ENCODE data around the gene SOX5. TPM values are rescaled to one million over a fixed set of nuclear protein-coding genes. Genes with fewer than 3 reads are reported as not detected.
A peak's percentile ranks its signal among the peaks of the same experiment; 100 is the strongest.

SOX5 gene
- total and polyA plus RNA-seq, 2 of the 8 experiments (the other 6 are each of a cell fraction or from before 2014, with no cell fraction given), result 2.2 to 2.6 TPM

DNA sequence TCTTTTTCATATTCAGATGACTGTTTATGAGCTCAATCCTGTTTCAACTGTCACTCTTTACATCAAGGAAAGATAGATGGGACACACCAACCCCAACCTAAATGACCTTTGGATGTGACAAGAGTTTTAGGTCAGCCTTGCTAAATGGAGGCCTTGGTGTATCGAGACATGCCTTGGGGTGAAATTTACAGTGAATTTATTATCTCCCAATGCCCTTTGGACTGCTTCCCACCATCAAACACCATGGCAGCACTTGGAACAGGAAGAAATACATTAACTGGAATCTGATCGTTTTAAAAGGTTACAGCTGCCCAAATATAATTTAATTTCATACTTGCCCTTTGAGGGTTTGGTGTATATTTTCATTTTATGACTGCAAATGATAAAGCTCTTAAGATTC lies 327.6 kb downstream of the SOX5 start:
- CTCF ChIA-PET (ENCODE audit: partially characterized antibody), result interaction anchor here (1.1 kb wide), 1 partner anchor 25 kb away, joined by 3 read pairs; no protein-coding TSS in a partner anchor
- Histone ChIP-seq H3K27me3 (replicated peaks in 1 of 4; ENCODE audit: control insufficient read depth in 3 of 4, extremely low read depth in 1 of 4, insufficient read depth in 3 of 4, low read length in 3 of 4) (no peaks in the 10 kb centered on the region), H3K14ac (ENCODE audit: insufficient read length) (no peak overlapping the region), H3K4me3 (ENCODE audit: extremely low read depth in 1 of 4, insufficient read depth in 2 of 4, low read depth in 3 of 4, low read length in 4 of 4) (no peak overlapping the region), H4K8ac (ENCODE audit: extremely low read depth, insufficient read depth, low read length) (no peak overlapping the region), H3K4me1 (replicated peaks in 1 of 4; ENCODE audit: control insufficient read depth in 3 of 4, insufficient read depth in 4 of 4, low read length in 3 of 4) (peaks cover 0 to 3% (median 0%) of the 10 kb centered on the region in 4 experiments; a peak in 1 of 7 replicates), H3K56ac (replicated peaks; ENCODE audit: insufficient read length, low read depth, low read length) (no peak overlapping the region), H4K91ac (replicated peaks; ENCODE audit: insufficient read length, low read length) (no peak overlapping the region), H3K9ac (replicated peaks in 1 of 4; ENCODE audit: extremely low read depth in 1 of 4, low read depth in 3 of 4, low read length in 3 of 4) (no peak overlapping the region), H4K20me1 (replicated peaks in 1 of 2; ENCODE audit: control insufficient read depth in 1 of 2, insufficient read depth in 2 of 2, low read length in 2 of 2) (no peaks in the 10 kb centered on the region), H2BK20ac (ENCODE audit: low read length) (no peak overlapping the region), H2BK12ac (ENCODE audit: low read depth, low read length) (no peak overlapping the region), H3K18ac (ENCODE audit: extremely low read depth, low read length) (no peak overlapping the region), H3K23ac (ENCODE audit: insufficient read length) (no peak overlapping the region), H2BK15ac (ENCODE audit: low read length) (no peak overlapping the region), H2AFZ (ENCODE audit: low read length) (0 out of 2 replicates have a peak overlapping the region, but pooled peaks have one; percentile 16), H3K9me3 (ENCODE audit: insufficient read depth in 2 of 2, low read depth in 1 of 2, low read length in 1 of 2) (no peaks in the 10 kb centered on the region), H2AK5ac (ENCODE audit: low read depth, low read length) (no peak overlapping the region), H3K79me1 (ENCODE audit: low read depth, low read length) (no peaks in the 10 kb centered on the region), H2BK5ac (ENCODE audit: low read depth, low read length) (no peak overlapping the region), H3K23me2 (ENCODE audit: low read depth, low read length) (no peaks in the 10 kb centered on the region), H4K5ac (ENCODE audit: insufficient read length, low read depth, low read length) (no peak overlapping the region), H3K4ac (replicated peaks; ENCODE audit: insufficient read length, low read depth, low read length) (no peak overlapping the region), H3K36me3 (ENCODE audit: control insufficient read depth in 2 of 4, insufficient read depth in 4 of 4, low read length in 3 of 4) (no peaks in the 10 kb centered on the region), H3K27ac (ENCODE audit: low read depth, low read length) (no peak overlapping the region), H2BK120ac (replicated peaks; ENCODE audit: low read depth, low read length) (no peak overlapping the region), H3K79me2 (ENCODE audit: control insufficient read depth in 1 of 2, insufficient read depth in 2 of 2, low read length in 2 of 2) (no peaks in the 10 kb centered on the region), H3K4me2 (ENCODE audit: insufficient read depth in 1 of 2, low read depth in 2 of 2, low read length in 2 of 2) (no peak overlapping the region)
- no peak for DNase-seq (ENCODE audit: low read depth in 1 of 2, low spot score in 2 of 2)
- FAIRE-seq, result no peak
- WGBS, 2 experiments (ENCODE audit: extremely low coverage in 1 of 2, insufficient coverage in 1 of 2, insufficient read length in 1 of 2, insufficient replicate concordance in 2 of 2, low coverage in 1 of 2, low lambda C conversion rate in 2 of 2, missing lambda C conversion rate in 1 of 2), result 92% methylated on average over 2 of the region's 2 CpGs; no CpG with 5 or more reads in 1 of the 2 experiments
- POLR2A ChIA-PET (ENCODE audit: partially characterized antibody), result no interaction called here
- TF ChIP-seq EZH2 (IDR thresholded peaks at IDR 0.05; ENCODE audit: low read depth, low read length, severe bottlenecking) (no peak), RBBP5 (IDR thresholded peaks at IDR 0.05; ENCODE audit: borderline replicate concordance, low read depth, low read length) (no peak), HDAC6 (IDR thresholded peaks at IDR 0.05; ENCODE audit: low read depth, low read length) (no peak), EP300 (IDR thresholded peaks at IDR 0.05; ENCODE audit: borderline replicate concordance in 1 of 2, low read depth in 2 of 2, low read length in 2 of 2) (no peak), CEBPB (IDR thresholded peaks at IDR 0.05; ENCODE audit: low read depth, low read length) (no peak), TBP (IDR thresholded peaks at IDR 0.05; ENCODE audit: low read depth, low read length) (no peak), GTF2F1 (IDR thresholded peaks at IDR 0.05; ENCODE audit: borderline replicate concordance, low read depth, low read length) (no peak), POLR2AphosphoS5 (IDR thresholded peaks at IDR 0.05; ENCODE audit: low read depth, low read length) (no peak), BRCA1 (IDR thresholded peaks at IDR 0.05; ENCODE audit: low read depth, low read length) (no peak), SIX5 (IDR thresholded peaks at IDR 0.05; ENCODE audit: low read depth, low read length) (no peak), RXRA (IDR thresholded peaks at IDR 0.05; ENCODE audit: insufficient read depth, low read depth, low read length) (no peak), SP2 (IDR thresholded peaks at IDR 0.05; ENCODE audit: low read length) (no peak)
- TF ChIP-seq, protein P1, sequence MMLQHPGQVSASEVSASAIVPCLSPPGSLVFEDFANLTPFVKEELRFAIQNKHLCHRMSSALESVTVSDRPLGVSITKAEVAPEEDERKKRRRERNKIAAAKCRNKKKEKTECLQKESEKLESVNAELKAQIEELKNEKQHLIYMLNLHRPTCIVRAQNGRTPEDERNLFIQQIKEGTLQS (IDR thresholded peaks at IDR 0.05; ENCODE audit: insufficient read depth, low read depth, low read length), result no peak
